H1 (cell line): ENCODE results near the gene NRM. TPM values are rescaled to one million over a fixed set of nuclear protein-coding genes. Genes with fewer than 3 reads are reported as not detected.

Experiments
- CTCF ChIA-PET: fragments of 300-600 bp; sonication (Branson Sonifier 250); formaldehyde crosslinking; loops from one replicate; lab custom pipeline; 2021; ENCODE audit not compliant: partially characterized antibody; lab: Charles Lee
- POLR2A ChIA-PET: fragments of 300-600 bp; sonication (Branson Sonifier 250); formaldehyde crosslinking; loops from one replicate; lab custom pipeline; 2021; ENCODE audit warnings: inconsistent platforms; ENCODE audit not compliant: partially characterized antibody; lab: Charles Lee
- DNase-seq, 2 experiments: peaks; one replicate each; pipeline versions ENCODE4 v3.0.0 to v3.0.0-alpha.2; 2010 to 2022; ENCODE audit warnings: low spot score in 2 of 2, low read depth in 1 of 2, mixed read lengths in 1 of 2
- FAIRE-seq: peaks from 2 replicates; lab custom pipeline; 2011; peaks lifted over from hg19 to GRCh38; lab: Jason Lieb, UNC
- H2AFZ ChIP-seq: 2 replicates; pipeline ENCODE4 v1.8.1; 2012; ENCODE audit warnings: low read length, inconsistent platforms
- H2AK5ac ChIP-seq: 2 replicates; pipeline ENCODE4 v1.6.1; 2013; ENCODE audit warnings: low read depth, low read length
- H2BK120ac ChIP-seq: replicated peaks from 2 replicates; pipeline ENCODE3; 2013; ENCODE audit warnings: low read depth, low read length, inconsistent platforms
- H2BK12ac ChIP-seq: 2 replicates; pipeline ENCODE4 v1.6.1; 2013; ENCODE audit warnings: low read depth, low read length
- H2BK15ac ChIP-seq: 2 replicates; pipeline ENCODE4 v1.6.1; 2013; ENCODE audit warnings: low read length
- H2BK20ac ChIP-seq: 2 replicates; pipeline ENCODE4 v1.6.1; 2013; ENCODE audit warnings: low read length
- H2BK5ac ChIP-seq: 2 replicates; pipeline ENCODE4 v1.6.1; 2013; ENCODE audit warnings: low read depth, low read length
- H3K14ac ChIP-seq: 2 replicates; pipeline ENCODE4 v1.6.1; 2013; ENCODE audit warnings: inconsistent platforms; ENCODE audit not compliant: insufficient read length
- H3K18ac ChIP-seq: 2 replicates; pipeline ENCODE4 v1.6.1; 2013; ENCODE audit warnings: low read length; ENCODE audit errors: extremely low read depth
- H3K23ac ChIP-seq: 2 replicates; pipeline ENCODE4 v1.6.1; 2013; ENCODE audit warnings: inconsistent platforms; ENCODE audit not compliant: insufficient read length
- H3K23me2 ChIP-seq: 2 replicates; pipeline ENCODE4 v1.6.1; 2013; ENCODE audit warnings: low read depth, low read length
- H3K27ac ChIP-seq: 2 replicates; pipeline ENCODE4 v1.6.1; 2011; ENCODE audit warnings: low read depth, low read length, inconsistent platforms
- H3K27me3 ChIP-seq, 4 experiments: replicated peaks in 1 of 4; 1 replicate in 1 of 4; 2 replicates in 3 of 4; pipeline versions ENCODE4 v1.6.1 to v1.8.1; 2011 to 2013; ENCODE audit warnings: low read length in 3 of 4, mild to moderate bottlenecking in 3 of 4, inconsistent platforms in 2 of 4, mixed read lengths in 2 of 4, moderate library complexity in 1 of 4; ENCODE audit not compliant: control insufficient read depth in 3 of 4, insufficient read depth in 3 of 4; ENCODE audit errors: extremely low read depth in 1 of 4
- H3K36me3 ChIP-seq, 4 experiments: 2 replicates each; pipeline versions ENCODE4 v1.6.1 to v1.8.1; 2011 to 2013; ENCODE audit warnings: mild to moderate bottlenecking in 4 of 4, low read length in 3 of 4, moderate library complexity in 2 of 4, control low read depth in 1 of 4, inconsistent platforms in 1 of 4; ENCODE audit not compliant: insufficient read depth in 4 of 4, control insufficient read depth in 2 of 4
- H3K4ac ChIP-seq: replicated peaks from 2 replicates; pipeline ENCODE3; 2013; ENCODE audit warnings: low read length, low read depth, mixed read lengths, inconsistent platforms; ENCODE audit not compliant: insufficient read length
- H3K4me1 ChIP-seq, 4 experiments: replicated peaks in 1 of 4; 1 replicate in 1 of 4; 2 replicates in 3 of 4; pipeline versions ENCODE4 v1.6.1 to v1.8.1; 2011 to 2013; ENCODE audit warnings: low read length in 3 of 4, inconsistent platforms in 2 of 4, mixed read lengths in 1 of 4; ENCODE audit not compliant: insufficient read depth in 4 of 4, control insufficient read depth in 3 of 4
- H3K4me2 ChIP-seq, 2 experiments: 2 replicates each; pipeline versions ENCODE4 v1.6.1 to v1.8.1; 2011 to 2013; ENCODE audit warnings: low read depth in 2 of 2, low read length in 2 of 2, control low read depth in 1 of 2, inconsistent platforms in 1 of 2, mild to moderate bottlenecking in 1 of 2; ENCODE audit not compliant: insufficient read depth in 1 of 2
- H3K4me3 ChIP-seq, 4 experiments: fragments of 200-600, 300-600 bp in 1 of 4; sonication (generic), shearing (Covaris generic), sonication (Bioruptor Twin) in 1 of 4; 2 replicates each; pipeline versions ENCODE4 v1.5.1 to v1.8.1; 2011 to 2016; ENCODE audit warnings: low read length in 4 of 4, low read depth in 3 of 4, control low read depth in 2 of 4, inconsistent platforms in 2 of 4, mild to moderate bottlenecking in 2 of 4, mixed read lengths in 1 of 4, moderate library complexity in 1 of 4; ENCODE audit not compliant: insufficient read depth in 2 of 4; ENCODE audit errors: extremely low read depth in 1 of 4
- H3K56ac ChIP-seq: replicated peaks from 2 replicates; pipeline ENCODE3; 2013; ENCODE audit warnings: low read depth, mild to moderate bottlenecking, mixed read lengths, low read length, inconsistent platforms; ENCODE audit not compliant: insufficient read length
- H3K79me1 ChIP-seq: 2 replicates; pipeline ENCODE4 v1.6.1; 2013; ENCODE audit warnings: low read depth, low read length, control low read depth
- H3K79me2 ChIP-seq, 2 experiments: 2 replicates each; pipeline versions ENCODE4 v1.6.1 to v1.8.1; 2012 to 2013; ENCODE audit warnings: low read length in 2 of 2, mild to moderate bottlenecking in 2 of 2, inconsistent platforms in 1 of 2; ENCODE audit not compliant: insufficient read depth in 2 of 2, control insufficient read depth in 1 of 2
- H3K9ac ChIP-seq, 4 experiments: replicated peaks in 1 of 4; 1 replicate in 1 of 4; 2 replicates in 3 of 4; pipeline versions ENCODE4 v1.6.1 to v1.8.1; 2011 to 2013; ENCODE audit warnings: low read depth in 3 of 4, low read length in 3 of 4, control low read depth in 2 of 4, mild to moderate bottlenecking in 2 of 4, moderate library complexity in 2 of 4, inconsistent platforms in 1 of 4; ENCODE audit errors: extremely low read depth in 1 of 4
- H3K9me3 ChIP-seq, 2 experiments: 2 replicates each; pipeline versions ENCODE4 v1.6.1 to v1.8.1; 2012 to 2013; ENCODE audit warnings: mild to moderate bottlenecking in 2 of 2, moderate library complexity in 2 of 2, control low read depth in 1 of 2, inconsistent platforms in 1 of 2, low read depth in 1 of 2, low read length in 1 of 2, mixed read lengths in 1 of 2; ENCODE audit not compliant: insufficient read depth in 2 of 2
- H4K20me1 ChIP-seq, 2 experiments: replicated peaks in 1 of 2; 2 replicates each; pipeline versions ENCODE3 to v1.8.1; 2011 to 2013; ENCODE audit warnings: inconsistent platforms in 2 of 2, low read length in 2 of 2, mild to moderate bottlenecking in 1 of 2; ENCODE audit not compliant: insufficient read depth in 2 of 2, control insufficient read depth in 1 of 2
- H4K5ac ChIP-seq: 2 replicates; pipeline ENCODE4 v1.6.1; 2013; ENCODE audit warnings: low read length, low read depth, mixed read lengths, inconsistent platforms; ENCODE audit not compliant: insufficient read length
- H4K8ac ChIP-seq: 2 replicates; pipeline ENCODE4 v1.8.0; 2013; ENCODE audit warnings: mild to moderate bottlenecking, moderate library complexity, low read length, inconsistent platforms; ENCODE audit not compliant: insufficient read depth; ENCODE audit errors: extremely low read depth
- H4K91ac ChIP-seq: replicated peaks from 2 replicates; pipeline ENCODE3; 2013; ENCODE audit warnings: low read length, mixed read lengths, inconsistent platforms; ENCODE audit not compliant: insufficient read length
- ASH2L ChIP-seq: fragments of 200-600, 300-600 bp; sonication (generic); IDR thresholded peaks from one replicate; pipeline ENCODE4 v1.7.1; 2017; ENCODE audit warnings: low read length
- ATF3 ChIP-seq: IDR thresholded peaks from 2 replicates; pipeline ENCODE4 v1.6.1; 2011; ENCODE audit warnings: low read depth, mild to moderate bottlenecking, low read length; ENCODE audit not compliant: insufficient read depth
- BRCA1 ChIP-seq: IDR thresholded peaks from 2 replicates; pipeline ENCODE4 v1.6.1; 2012; ENCODE audit warnings: low read depth, low read length, improper control_type of control experiment
- CEBPB ChIP-seq: IDR thresholded peaks from 2 replicates; pipeline ENCODE4 v1.6.1; 2012; ENCODE audit warnings: low read depth, low read length
- CTBP2 ChIP-seq: IDR thresholded peaks from 2 replicates; pipeline ENCODE4 v1.7.0; 2011; ENCODE audit warnings: borderline replicate concordance, mild to moderate bottlenecking, moderate library complexity, mixed read lengths, low read length; ENCODE audit not compliant: insufficient read depth, insufficient read length
- CTCF ChIP-seq, 3 experiments: IDR thresholded peaks; 1 replicate in 2 of 3; 2 replicates in 1 of 3; pipeline versions ENCODE4 v1.5.1 to v1.6.1; 2011; ENCODE audit warnings: low read length in 3 of 3, mild to moderate bottlenecking in 3 of 3, inconsistent platforms in 2 of 3, low read depth in 1 of 3, moderate library complexity in 1 of 3; ENCODE audit not compliant: insufficient read depth in 1 of 3; ENCODE audit errors: control extremely low read depth in 1 of 3
- POLR2AphosphoS5 ChIP-seq: IDR thresholded peaks from 2 replicates; pipeline ENCODE4 v1.6.1; 2011; ENCODE audit warnings: low read depth, low read length
- RBBP5 ChIP-seq: IDR thresholded peaks from 2 replicates; pipeline ENCODE4 v1.7.1; 2012; ENCODE audit warnings: low read depth, mild to moderate bottlenecking, inconsistent platforms, low read length, moderate library complexity, borderline replicate concordance
- SAP30 ChIP-seq: fragments of 300-600 bp; sonication (generic); IDR thresholded peaks from 2 replicates; pipeline ENCODE4 v1.7.1; 2012; ENCODE audit warnings: low read length, moderate library complexity, mild to moderate bottlenecking, inconsistent platforms; ENCODE audit not compliant: insufficient read depth, insufficient replicate concordance
- WGBS, 2 experiments: shearing (Covaris generic) in 1 of 2; methylation state at CpG; one replicate each; pipeline versions ENCODE4 v1.1.6 to v1.1.7; 2013 to 2015; ENCODE audit warnings: low lambda C conversion rate in 2 of 2, mixed read lengths in 2 of 2, inconsistent platforms in 1 of 2, low coverage in 1 of 2, missing lambda C conversion rate in 1 of 2; ENCODE audit not compliant: insufficient replicate concordance in 2 of 2, insufficient coverage in 1 of 2, insufficient read length in 1 of 2; ENCODE audit errors: extremely low coverage in 1 of 2, missing lambda C conversion rate in 1 of 2; 5-methylcytosine and 5-hydroxymethylcytosine counted together
- polyA plus RNA-seq, 7 experiments: library from polyadenylated mRNA; depleted of rRNA in 3 of 7; stranded (reverse) in 5 of 7; unstranded in 2 of 7; fragments of >200 nt in 5 of 7; fragments of 200-250 nt in 2 of 7; gene quantifications; 1 replicate in 5 of 7; 2 replicates in 1 of 7; 4 replicates in 1 of 7; pipeline versions ENCODE4 v1.2.1 to v1.2.3, GENCODE V29; 2011 to 2013; ENCODE audit warnings: missing spikeins in 2 of 7, mixed read lengths in 2 of 7
- total RNA-seq: library from RNA; stranded (reverse); fragmentation: NEBNext Ultra II Directional; extraction: Animal tissue kit (Norgen Biotek cat#: 25700); gene quantifications from 2 replicates; pipeline ENCODE4 v1.2.1, GENCODE V29; 2021

NRM gene
- total and polyA plus RNA-seq, 2 of the 8 experiments (the other 6 are each of a cell fraction or from before 2014, with no cell fraction given), result 27.3 to 50.4 TPM

- FAIRE-seq, result no peak
- POLR2A ChIA-PET, result interaction anchor here (0.9 to 26.7 kb wide), 9 partner anchors 8 to 77 kb away, joined by 3 to 732 read pairs (median 6); partner anchors contain the start of genes DHX16, FLOT1, IER3 and MDC1
- Histone ChIP-seq H3K27ac (no peak overlapping the region), H2BK12ac (no peak overlapping the region), H2BK20ac (no peak overlapping the region), H3K4me2 (peak overlapping the region; percentile 82 to 94), H3K9me3 (no peaks in the 10 kb centered on the region), H3K27me3 (no peaks in the 10 kb centered on the region), H3K79me1 (no peaks in the 10 kb centered on the region), H3K56ac (no peak overlapping the region), H3K4me3 (peak overlapping the region; percentile 86 to 92 (median 88)), H3K4ac (no peak overlapping the region), H4K20me1 (no peaks in the 10 kb centered on the region), H3K23ac (no peak overlapping the region), H3K23me2 (peaks cover 7% of the 10 kb centered on the region), H2BK120ac (no peak overlapping the region), H4K5ac (peak overlapping the region; percentile 41), H2AK5ac (no peak overlapping the region), H2BK5ac (no peak overlapping the region; the same call in 1 of the 2 replicates), H4K91ac (no peak overlapping the region), H3K36me3 (no peaks in the 10 kb centered on the region; a peak in 1 of 8 replicates), H2BK15ac (no peak overlapping the region), H3K4me1 (peaks cover 0 to 17% (median 12%) of the 10 kb centered on the region in 4 experiments; a peak in 6 of 7 replicates), H3K18ac (no peak overlapping the region), H3K14ac (no peak overlapping the region), H3K79me2 (peaks cover 0 to 3% of the 10 kb centered on the region in 2 experiments; a peak in 1 of 4 replicates), H3K9ac (no peak overlapping the region), H2AFZ (0 out of 2 replicates have a peak overlapping the region, but pooled peaks have one; percentile 37), H4K8ac (no peak overlapping the region)
- CTCF ChIA-PET, result interaction anchor here (0.6 to 2.7 kb wide), 7 partner anchors 10 to 40 kb away, joined by 3 to 12 read pairs (median 6); partner anchors contain the start of gene MDC1
- DNase-seq, result no peak
- 33% methylated on average over 8 of the region's 8 CpGs; no CpG with 5 or more reads in 1 of the 2 experiments for WGBS, 2 experiments
- TF ChIP-seq CTCF (IDR thresholded peaks at IDR 0.05; ENCODE audit: control extremely low read depth in 1 of 3, insufficient read depth in 1 of 3, low read depth in 1 of 3, low read length in 3 of 3) (no peak), ATF3 (no peak), BRCA1 (no peak), ASH2L (no peak), SAP30 (no peak), CTBP2 (no peak), RBBP5 (no peak), POLR2AphosphoS5 (no peak), CEBPB (no peak)
These were observed 544 bp upstream of the NRM start for GRCh38 chr6:30691208-30691847.
